HFF-Myc (cell line): ENCODE results near the gene SF3B2.

ENCODE experiments used
- DNase-seq: peaks from one replicate; pipeline ENCODE4 v3.0.0-alpha.2; 2011; ENCODE audit warnings: low read depth; ENCODE audit errors: extremely low read depth
- H3K4me3 ChIP-seq: replicated peaks from 2 replicates; pipeline ENCODE4 v1.5.1; 2011; ENCODE audit warnings: low read depth, mild to moderate bottlenecking, control low read depth, low read length
- TF ChIP-seq, protein P1 (sequence below): IDR thresholded peaks from 2 replicates; pipeline ENCODE4 v1.5.1; 2012; ENCODE audit warnings: mild to moderate bottlenecking, low read depth, low read length, control low read depth; ENCODE audit errors: missing control alignments

The SF3B2 gene

DNA sequence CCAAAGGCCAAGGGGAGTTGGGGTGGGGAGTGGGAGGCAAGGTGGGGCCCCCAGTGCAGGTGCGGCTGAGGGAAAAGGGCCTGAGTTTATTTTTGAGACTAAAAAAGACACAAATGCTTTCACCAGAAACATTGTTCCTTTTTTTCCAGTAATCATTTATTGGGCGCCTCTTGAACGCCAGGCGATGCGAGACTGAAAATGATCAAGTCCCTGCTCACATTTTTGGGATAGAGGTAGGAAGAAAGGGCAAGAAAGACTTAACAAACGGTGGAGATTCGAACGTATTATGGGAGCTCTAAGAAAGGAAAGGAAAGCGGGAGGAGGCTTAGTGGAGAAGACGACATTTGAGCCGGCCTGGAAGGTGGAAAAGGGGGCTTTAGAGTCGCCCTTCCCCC is 796 bp upstream of the SF3B2 start:
- peak overlapping the region; percentile 97 for H3K4me3 ChIP-seq
- no peak for DNase-seq
- TF ChIP-seq, protein P1, sequence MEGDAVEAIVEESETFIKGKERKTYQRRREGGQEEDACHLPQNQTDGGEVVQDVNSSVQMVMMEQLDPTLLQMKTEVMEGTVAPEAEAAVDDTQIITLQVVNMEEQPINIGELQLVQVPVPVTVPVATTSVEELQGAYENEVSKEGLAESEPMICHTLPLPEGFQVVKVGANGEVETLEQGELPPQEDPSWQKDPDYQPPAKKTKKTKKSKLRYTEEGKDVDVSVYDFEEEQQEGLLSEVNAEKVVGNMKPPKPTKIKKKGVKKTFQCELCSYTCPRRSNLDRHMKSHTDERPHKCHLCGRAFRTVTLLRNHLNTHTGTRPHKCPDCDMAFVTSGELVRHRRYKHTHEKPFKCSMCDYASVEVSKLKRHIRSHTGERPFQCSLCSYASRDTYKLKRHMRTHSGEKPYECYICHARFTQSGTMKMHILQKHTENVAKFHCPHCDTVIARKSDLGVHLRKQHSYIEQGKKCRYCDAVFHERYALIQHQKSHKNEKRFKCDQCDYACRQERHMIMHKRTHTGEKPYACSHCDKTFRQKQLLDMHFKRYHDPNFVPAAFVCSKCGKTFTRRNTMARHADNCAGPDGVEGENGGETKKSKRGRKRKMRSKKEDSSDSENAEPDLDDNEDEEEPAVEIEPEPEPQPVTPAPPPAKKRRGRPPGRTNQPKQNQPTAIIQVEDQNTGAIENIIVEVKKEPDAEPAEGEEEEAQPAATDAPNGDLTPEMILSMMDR: no peak

DNA sequence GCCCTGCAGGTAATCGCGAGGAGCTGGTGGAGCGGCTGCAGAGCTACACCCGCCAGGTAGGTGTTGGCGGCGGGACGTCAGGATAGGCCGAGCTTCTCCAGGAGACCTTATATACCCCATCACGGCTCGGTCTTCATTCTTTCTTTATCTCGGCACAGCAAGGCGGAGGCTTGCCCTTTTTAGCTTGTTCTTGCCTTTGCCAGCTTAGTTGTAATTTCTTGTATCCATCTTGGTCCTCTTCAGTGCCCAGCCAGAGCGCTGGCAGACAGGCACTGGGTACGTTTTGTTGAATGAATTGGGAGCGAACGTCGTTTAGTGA is 459 bp downstream of the SF3B2 start:
- peak overlapping the region; percentile 97 for H3K4me3 ChIP-seq
- TF ChIP-seq, protein P1: no peak
- no peak for DNase-seq

DNA sequence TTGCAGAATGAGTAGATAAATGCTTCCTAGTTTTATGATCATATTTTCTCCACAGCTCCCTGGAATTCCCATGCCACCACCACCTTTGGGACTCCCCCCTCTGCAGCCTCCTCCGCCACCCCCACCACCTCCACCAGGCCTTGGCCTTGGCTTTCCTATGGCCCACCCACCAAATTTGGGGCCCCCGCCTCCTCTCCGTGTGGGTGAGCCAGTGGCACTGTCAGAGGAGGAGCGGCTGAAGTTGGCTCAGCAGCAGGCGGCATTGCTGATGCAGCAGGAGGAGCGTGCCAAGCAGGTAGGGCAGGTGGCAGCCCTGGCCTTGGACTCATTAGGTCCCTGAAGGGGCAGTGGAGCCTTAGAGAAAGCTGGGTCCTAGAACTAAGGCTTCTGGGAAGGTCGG is 2.9 kb downstream of the SF3B2 start:
- DNase-seq: no peak
- TF ChIP-seq, protein P1: no peak
- H3K4me3 ChIP-seq: no peak overlapping the region

DNA sequence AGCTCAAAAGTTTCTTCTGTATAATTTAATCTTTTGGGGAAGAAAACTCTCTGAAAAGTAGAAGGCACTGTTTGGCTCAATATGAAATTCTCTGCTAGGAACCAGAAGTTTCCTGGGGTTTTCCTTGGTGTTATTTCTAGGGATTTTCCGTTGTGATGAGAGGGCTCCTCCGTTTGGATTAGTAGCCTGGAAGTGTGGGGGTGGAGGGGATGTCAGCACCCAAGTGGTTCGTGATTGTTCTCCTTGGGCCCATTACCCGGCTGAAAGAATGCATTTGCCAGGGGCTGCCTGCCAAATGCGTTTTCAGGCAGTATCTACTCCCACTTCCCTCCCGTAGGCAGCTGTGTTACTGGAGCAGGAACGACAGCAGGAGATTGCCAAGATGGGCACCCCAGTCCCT is 4.3 kb downstream of the SF3B2 start:
- TF ChIP-seq, protein P1: no peak
- H3K4me3 ChIP-seq: no peak overlapping the region
- no peak for DNase-seq

DNA sequence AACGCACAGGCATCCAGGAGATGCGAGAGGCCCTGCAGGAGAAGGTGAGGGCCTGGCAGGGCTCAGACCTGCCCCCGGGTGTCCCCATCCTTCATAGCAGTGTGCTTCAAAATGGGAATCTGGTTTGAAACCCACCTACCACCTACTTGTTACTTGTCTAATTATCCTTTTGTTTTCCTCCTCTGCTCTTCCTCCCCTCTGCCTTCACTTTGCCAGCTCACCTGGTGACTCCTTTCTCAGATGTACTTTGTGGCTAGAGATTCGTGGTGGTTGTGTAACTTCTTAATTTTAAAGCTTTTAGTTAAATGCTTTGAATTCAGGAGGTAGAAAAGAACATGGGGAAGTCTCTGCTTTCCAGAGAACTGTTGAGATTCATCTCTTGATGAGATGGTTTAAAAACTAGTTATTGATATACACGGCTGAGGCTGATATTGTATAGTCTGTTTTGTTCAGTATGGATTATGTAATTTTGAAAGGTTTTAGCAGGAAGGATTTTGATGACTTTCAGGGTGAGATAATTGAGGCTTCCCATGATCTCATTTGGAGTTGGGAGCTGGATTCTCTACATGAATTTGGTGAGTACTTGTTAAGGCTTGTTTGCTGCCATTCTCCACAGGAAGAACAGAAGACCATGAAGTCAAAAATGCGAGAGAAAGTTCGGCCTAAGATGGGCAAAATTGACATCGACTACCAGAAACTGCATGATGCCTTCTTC is 8.0 kb downstream of the SF3B2 start:
- DNase-seq: no peak
- TF ChIP-seq, protein P1: no peak
- H3K4me3 ChIP-seq: no peak overlapping the region

DNA sequence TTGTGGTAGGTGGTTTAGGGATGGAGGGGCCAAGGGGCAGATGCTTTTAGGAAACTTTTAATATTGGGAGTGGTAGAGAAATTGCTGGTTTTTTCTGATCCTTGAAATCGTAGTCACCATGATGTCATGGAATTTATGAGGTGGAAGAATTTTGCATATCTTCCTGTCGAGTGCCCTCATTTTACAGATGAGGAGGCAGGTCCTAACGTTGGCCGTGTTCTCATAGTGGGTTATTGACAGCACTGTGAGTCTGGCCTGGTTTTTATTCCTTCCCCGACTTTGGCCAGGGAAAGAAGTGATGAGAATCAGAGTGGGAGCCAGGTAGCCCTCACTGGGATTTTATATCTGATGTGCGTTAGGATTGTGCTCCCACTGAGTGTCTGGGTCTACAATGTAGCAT is 9.1 kb downstream of the SF3B2 start:
- no peak overlapping the region for H3K4me3 ChIP-seq
- TF ChIP-seq, protein P1: no peak
- DNase-seq: no peak

DNA sequence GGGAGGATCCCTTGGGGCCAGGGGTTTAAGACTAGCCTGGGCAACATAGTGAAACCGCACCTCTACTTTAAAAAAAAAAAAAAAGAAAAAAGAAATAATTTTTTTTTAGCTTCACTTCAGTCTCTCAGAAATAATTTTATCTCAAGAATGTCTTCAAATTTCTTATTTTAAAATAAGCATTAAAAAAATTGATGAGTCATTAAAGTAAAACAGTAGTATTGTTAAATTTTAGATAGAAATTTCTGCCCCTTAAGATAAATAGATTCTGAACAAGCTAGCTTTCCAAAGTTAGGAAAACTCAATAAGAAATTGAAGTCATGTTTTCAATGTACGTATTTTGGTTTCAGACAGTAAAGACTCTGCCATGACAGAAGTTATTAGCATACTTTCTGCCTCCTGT is 10.2 kb downstream of the SF3B2 start:
- no peak overlapping the region for H3K4me3 ChIP-seq
- TF ChIP-seq, protein P1: no peak

More for the DNA sequence above, 10.2 kb downstream of the SF3B2 start:
- no peak for DNase-seq
